Astrocyte of the spinal cord (primary cell): ENCODE results near the gene CEMP1.

ENCODE experiments used
- DNase-seq: peaks from one replicate; pipeline ENCODE4 v3.0.0; 2011; ENCODE audit warnings: low read depth, low spot score
- H3K4me3 ChIP-seq: 2 replicates; pipeline ENCODE4 v1.5.1; 2011; ENCODE audit warnings: low read depth, mild to moderate bottlenecking, low read length, moderate library complexity
- in situ Hi-C: cut with HindIII; loops from 2 replicates; pipeline ENCODE4 v1.10.0; 2017; ENCODE audit warnings: low sequenced_read_pairs
- TF ChIP-seq, protein P1 (sequence below): IDR thresholded peaks from 2 replicates; pipeline ENCODE4 v1.5.1; 2012; ENCODE audit warnings: low read depth, mild to moderate bottlenecking, low read length, inconsistent platforms

The CEMP1 gene

DNA sequence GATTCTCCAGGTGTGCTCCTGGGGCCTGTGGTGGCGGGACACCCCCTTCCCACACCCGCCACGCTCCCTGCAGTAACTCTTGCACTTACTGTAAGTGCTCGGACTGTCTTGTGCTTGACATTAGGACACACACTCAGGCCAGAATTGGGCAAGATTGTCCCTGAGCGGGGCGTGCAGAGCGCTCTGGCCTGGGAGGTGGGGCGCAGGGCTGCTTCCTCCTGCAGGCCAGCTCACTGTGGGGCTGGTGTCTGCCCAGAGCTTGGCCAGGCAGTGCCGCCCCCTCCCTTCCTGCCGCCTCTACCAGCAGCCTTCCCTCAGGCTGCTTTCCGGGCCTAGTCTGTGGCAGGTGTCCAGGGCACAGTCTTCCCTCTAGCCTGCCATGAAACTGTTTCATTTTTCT, 23.5 kb downstream of the CEMP1 start:
- H3K4me3 ChIP-seq = no peak overlapping the region
- in situ Hi-C loops = no loop called here
- TF ChIP-seq, protein P1, sequence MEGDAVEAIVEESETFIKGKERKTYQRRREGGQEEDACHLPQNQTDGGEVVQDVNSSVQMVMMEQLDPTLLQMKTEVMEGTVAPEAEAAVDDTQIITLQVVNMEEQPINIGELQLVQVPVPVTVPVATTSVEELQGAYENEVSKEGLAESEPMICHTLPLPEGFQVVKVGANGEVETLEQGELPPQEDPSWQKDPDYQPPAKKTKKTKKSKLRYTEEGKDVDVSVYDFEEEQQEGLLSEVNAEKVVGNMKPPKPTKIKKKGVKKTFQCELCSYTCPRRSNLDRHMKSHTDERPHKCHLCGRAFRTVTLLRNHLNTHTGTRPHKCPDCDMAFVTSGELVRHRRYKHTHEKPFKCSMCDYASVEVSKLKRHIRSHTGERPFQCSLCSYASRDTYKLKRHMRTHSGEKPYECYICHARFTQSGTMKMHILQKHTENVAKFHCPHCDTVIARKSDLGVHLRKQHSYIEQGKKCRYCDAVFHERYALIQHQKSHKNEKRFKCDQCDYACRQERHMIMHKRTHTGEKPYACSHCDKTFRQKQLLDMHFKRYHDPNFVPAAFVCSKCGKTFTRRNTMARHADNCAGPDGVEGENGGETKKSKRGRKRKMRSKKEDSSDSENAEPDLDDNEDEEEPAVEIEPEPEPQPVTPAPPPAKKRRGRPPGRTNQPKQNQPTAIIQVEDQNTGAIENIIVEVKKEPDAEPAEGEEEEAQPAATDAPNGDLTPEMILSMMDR = no peak
- DNase-seq = no peak

DNA sequence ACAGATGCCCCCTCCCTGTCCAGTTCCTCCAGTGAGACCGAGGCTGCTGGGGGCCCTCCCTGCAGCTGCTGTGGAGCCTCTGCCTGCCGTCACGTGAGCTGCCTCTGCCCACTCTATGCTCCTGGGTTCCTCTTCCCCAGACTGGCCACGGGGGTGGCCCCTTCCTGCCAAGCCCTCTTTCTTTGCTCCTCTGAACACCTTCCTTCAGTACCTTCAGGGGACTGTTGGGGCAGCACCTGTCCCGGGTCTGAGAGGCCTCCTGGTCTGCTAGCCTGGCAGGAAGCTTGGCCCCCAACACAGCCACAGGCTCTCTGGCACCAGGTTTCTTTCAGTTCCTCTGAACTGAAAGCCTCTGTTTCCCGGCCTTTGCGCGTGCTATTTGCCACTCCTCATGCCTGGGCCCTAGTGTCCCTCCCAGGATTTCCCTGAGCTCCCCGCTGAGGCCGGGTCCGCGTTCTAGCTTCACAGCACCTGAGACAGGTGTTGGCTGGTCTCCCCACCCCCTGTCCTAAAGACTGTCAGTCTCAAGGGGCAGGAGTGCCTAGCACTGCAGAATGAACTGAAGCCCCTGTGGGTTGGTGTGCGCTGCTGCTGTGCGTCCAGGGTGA, 24.1 kb downstream of the CEMP1 start:
- H3K4me3 ChIP-seq = no peak overlapping the region
- in situ Hi-C loops = no loop called here
- DNase-seq = no peak
- TF ChIP-seq, protein P1 = no peak

DNA sequence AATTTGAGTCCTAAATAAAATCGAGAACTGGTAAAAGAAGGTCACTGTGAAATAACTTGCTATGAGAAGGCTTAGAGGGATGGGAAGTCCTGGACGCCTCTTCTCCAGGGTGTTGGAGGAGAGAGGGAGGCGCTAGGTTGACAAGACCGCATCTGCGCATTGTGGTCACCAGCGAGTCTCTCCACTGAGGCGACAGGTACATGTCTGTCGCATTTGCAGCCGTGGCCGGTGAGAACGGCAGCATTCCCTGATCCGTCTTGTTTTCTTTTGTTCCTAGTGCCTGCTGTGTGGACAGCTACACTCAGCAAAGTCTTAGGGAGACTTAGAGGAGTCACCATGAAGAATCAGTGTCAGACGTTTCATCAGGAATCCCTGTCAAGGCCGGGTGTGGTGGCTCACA, 25.5 kb downstream of the CEMP1 start:
- DNase-seq = no peak
- in situ Hi-C loops = no loop called here
- no peak overlapping the region for H3K4me3 ChIP-seq
- TF ChIP-seq, protein P1 = no peak

DNA sequence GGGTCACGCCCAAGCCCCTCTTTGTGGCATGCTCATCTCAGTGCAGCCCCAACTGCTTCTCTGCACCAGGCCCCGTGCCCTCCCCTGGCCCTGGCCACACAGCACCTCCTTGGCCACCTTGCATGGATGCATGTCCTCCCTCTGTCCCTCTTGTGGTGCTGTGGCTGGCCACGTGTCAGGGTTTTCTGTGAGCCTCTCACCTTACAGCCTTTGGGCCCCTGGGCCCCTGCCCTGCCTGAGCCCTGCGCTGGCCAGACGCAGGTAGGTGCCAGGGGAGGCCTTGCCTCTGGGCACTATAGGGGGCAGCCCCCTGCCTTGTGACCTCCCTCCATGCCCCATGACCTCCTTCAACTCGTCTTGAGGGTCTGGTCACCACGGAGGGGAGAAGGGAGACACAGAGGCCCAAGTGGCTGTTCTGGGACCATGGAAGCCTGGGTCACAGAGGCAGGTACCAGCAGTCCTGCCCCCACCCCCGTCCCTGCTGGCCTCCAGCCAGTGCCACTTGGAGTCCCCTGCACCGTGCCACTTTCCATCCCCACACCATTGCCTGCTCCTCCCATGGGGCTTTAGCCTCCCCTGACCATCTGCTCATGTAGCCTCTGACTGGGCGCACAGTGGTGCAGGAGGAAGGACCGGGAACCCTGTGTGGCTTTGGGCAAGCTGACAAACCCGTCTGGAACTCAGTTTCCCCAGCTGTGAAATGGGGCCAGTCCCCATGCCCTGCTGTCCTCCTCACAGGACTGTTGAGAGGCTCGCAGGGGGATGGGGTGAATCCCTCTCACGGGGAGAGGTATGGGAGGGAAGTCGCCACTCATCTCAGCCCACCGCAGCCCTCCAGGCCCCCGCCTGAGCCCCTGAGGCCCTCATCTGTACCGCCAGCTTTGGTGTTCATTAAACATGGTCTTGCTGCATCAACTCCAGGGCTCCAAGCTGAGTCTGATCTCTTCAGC, 29.0 kb downstream of the CEMP1 start:
- no peak overlapping the region for H3K4me3 ChIP-seq
- in situ Hi-C loops = no loop called here
- TF ChIP-seq, protein P1 = no peak
- no peak for DNase-seq

DNA sequence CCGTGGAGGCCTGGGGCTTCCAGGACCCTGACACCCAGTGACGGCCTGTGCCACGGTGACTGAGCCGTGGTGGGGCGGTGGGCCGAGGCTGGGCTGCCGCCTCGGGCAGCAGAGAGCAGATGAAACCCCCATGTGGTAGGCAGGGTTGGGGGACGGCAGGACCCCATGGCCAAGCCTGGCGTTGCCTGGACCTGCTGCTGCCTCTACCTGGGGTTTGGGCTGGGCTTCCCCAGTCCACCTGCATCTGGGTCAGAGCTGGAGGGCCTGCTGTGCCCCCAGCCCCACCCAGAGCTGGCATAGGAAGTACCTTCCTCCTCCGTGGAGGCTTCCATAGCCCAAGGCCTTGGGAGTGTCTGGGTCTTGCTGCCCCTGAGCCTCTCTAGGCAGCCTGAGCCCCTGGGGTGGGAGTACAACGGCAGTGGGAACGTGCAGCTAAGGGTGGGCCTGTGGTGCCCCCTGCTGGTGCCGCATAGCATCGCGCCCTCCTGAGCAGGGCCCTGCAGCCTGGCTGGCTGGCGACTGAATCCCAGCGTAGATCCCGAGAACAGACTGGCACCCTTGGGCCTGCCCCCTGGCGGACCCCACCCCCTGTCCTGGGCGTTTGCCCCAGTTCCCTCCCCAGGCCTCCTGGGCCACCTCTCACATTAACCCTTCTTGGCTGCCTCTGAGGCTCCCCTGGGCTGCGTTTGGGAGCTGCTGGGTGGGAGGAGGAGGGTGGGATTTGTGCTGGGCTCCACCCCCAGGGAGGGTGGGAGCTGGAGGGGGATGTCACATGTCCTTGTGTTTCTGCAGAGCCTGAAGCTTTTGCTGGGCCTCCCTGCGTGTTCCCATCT, 30.1 kb downstream of the CEMP1 start:
- no peak overlapping the region for H3K4me3 ChIP-seq
- in situ Hi-C loops = no loop called here
- TF ChIP-seq, protein P1 = peak; percentile 98
- DNase-seq = peak; percentile 77

DNA sequence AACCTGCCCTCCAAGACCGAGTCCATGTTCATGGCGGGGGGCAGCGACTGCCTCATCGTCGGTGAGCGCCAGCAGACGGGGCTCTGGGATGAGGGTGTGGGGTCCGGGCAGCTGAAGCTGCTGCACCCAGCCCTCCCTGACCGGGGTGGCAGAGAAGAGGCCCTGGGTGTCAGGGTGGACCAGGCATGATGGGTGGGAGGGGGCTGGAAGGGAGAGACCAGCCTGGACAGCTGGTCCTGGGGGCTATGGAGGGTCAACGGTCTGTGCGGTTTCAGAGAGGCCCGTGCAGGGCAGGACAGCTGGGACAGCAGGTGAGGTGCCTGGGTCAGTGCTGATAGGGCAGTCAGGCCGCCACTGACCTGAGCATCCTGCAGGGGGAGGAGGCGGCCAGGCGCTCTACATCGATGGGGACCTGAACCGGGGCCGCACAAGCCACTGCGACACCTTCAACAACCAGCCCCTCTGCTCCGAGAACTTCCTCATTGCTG, 30.7 kb downstream of the CEMP1 start:
- DNase-seq = no peak
- TF ChIP-seq, protein P1 = no peak
- in situ Hi-C loops = no loop called here
- no peak overlapping the region for H3K4me3 ChIP-seq
